Measurements from ENCODE around the gene ARF5. TPM values are rescaled to one million over a fixed set of nuclear protein-coding genes. Genes with fewer than 3 reads are reported as not detected.

The ARF5 gene
- total RNA-seq, 4 donors from 2014 or later = 117 to 180 (median 147) TPM

GRCh38 chr7:127581716-127582115 is 6.5 kb upstream of the ARF5 start:
- no peak overlapping the region for H3K27ac ChIP-seq (replicated peaks in 1 of 4)
- peaks cover 14 to 53% (median 39%) of the 10 kb centered on the region in 4 donors for H3K36me3 ChIP-seq
- peaks cover 51 to 78% (median 67%) of the 10 kb centered on the region in 4 donors for H3K4me1 ChIP-seq
- TF ChIP-seq POLR2A (IDR thresholded peaks at IDR 0.05; ENCODE audit: low read depth) (no peak), POLR2AphosphoS5 (IDR thresholded peaks at IDR 0.05) (no peak), EP300 (IDR thresholded peaks at IDR 0.05) (no peak)
- TF ChIP-seq, protein P1, sequence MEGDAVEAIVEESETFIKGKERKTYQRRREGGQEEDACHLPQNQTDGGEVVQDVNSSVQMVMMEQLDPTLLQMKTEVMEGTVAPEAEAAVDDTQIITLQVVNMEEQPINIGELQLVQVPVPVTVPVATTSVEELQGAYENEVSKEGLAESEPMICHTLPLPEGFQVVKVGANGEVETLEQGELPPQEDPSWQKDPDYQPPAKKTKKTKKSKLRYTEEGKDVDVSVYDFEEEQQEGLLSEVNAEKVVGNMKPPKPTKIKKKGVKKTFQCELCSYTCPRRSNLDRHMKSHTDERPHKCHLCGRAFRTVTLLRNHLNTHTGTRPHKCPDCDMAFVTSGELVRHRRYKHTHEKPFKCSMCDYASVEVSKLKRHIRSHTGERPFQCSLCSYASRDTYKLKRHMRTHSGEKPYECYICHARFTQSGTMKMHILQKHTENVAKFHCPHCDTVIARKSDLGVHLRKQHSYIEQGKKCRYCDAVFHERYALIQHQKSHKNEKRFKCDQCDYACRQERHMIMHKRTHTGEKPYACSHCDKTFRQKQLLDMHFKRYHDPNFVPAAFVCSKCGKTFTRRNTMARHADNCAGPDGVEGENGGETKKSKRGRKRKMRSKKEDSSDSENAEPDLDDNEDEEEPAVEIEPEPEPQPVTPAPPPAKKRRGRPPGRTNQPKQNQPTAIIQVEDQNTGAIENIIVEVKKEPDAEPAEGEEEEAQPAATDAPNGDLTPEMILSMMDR (IDR thresholded peaks at IDR 0.05) = no peak
- no peak for DNase-seq (ENCODE audit: extremely low spot score)
- intact Hi-C loops (cut with DNase I) = no loop called here
- no peaks in the 10 kb centered on the region for H3K9me3 ChIP-seq
- no peaks in the 10 kb centered on the region for H3K27me3 ChIP-seq
- no peak overlapping the region for H3K4me3 ChIP-seq
- WGBS = 92% methylated on average over 1 of the region's 1 CpG

- no peak for DNase-seq (ENCODE audit: extremely low spot score)
- intact Hi-C loops (cut with DNase I) = no loop called here
- WGBS = 91% methylated on average over 9 of the region's 14 CpGs
These were observed 5.8 kb upstream of the ARF5 start for GRCh38 chr7:127582361-127582760.

GRCh38 chr7:127584648-127585043 is 3.6 kb upstream of the ARF5 start:
- no peaks in the 10 kb centered on the region for H3K27me3 ChIP-seq
- DNase-seq (ENCODE audit: extremely low spot score) = no peak
- peak overlapping the region; percentile 86 to 97 (median 87) for H3K27ac ChIP-seq (replicated peaks in 1 of 4)
- H3K36me3 ChIP-seq = peaks cover 14 to 43% (median 35%) of the 10 kb centered on the region in 4 donors
- H3K9me3 ChIP-seq = no peaks in the 10 kb centered on the region
- peaks cover 54 to 79% (median 70%) of the 10 kb centered on the region in 4 donors for H3K4me1 ChIP-seq
- H3K4me3 ChIP-seq = peak overlapping the region; percentile 60 to 97 (median 84)
- intact Hi-C loops (cut with DNase I) = loop anchor here (2.0 kb wide), 2 partner anchors 68 to 192 kb away; partner anchors contain the start of genes SND1 and ZNF800
- WGBS = 35% methylated on average over 9 of the region's 12 CpGs
- TF ChIP-seq EP300 (IDR thresholded peaks at IDR 0.05) (no peak), POLR2AphosphoS5 (IDR thresholded peaks at IDR 0.05) (no peak), POLR2A (IDR thresholded peaks at IDR 0.05; ENCODE audit: low read depth) (no peak)
- TF ChIP-seq, protein P1 (IDR thresholded peaks at IDR 0.05) = no peak

More at GRCh38 chr7:127582361-127582760, 5.8 kb upstream of the ARF5 start:
- no peak for TF ChIP-seq EP300 (IDR thresholded peaks at IDR 0.05)
- TF ChIP-seq, protein P1 (IDR thresholded peaks at IDR 0.05) = no peak
- TF ChIP-seq POLR2A (IDR thresholded peaks at IDR 0.05; ENCODE audit: low read depth) = no peak
- no peak for TF ChIP-seq POLR2AphosphoS5 (IDR thresholded peaks at IDR 0.05)
- no peak overlapping the region for H3K27ac ChIP-seq (replicated peaks in 1 of 4)
- no peaks in the 10 kb centered on the region for H3K9me3 ChIP-seq
- no peaks in the 10 kb centered on the region for H3K27me3 ChIP-seq
- peak overlapping the region in 1 of 4 donors; percentile 17 for H3K4me3 ChIP-seq
- peaks cover 51 to 81% (median 70%) of the 10 kb centered on the region in 4 donors for H3K4me1 ChIP-seq
- H3K36me3 ChIP-seq = peaks cover 14 to 51% (median 39%) of the 10 kb centered on the region in 4 donors

GRCh38 chr7:127585044-127585953 is 2.9 kb upstream of the ARF5 start, which contains the start of gene GCC1:
Gene GCC1, minus strand, starts transcription at chr7:127585596. Its CDS starts 414 bp downstream, at chr7:127585182.
- Histone ChIP-seq H3K36me3 (peaks cover 15 to 43% (median 38%) of the 10 kb centered on the region in 4 donors), H3K4me1 (peaks cover 54 to 81% (median 73%) of the 10 kb centered on the region in 4 donors), H3K27me3 (no peaks in the 10 kb centered on the region), H3K4me3 (peak within 1 kb of the TSS; percentile 60 to 97 (median 84)), H3K27ac (replicated peaks in 1 of 4) (peak within 1 kb of the TSS; percentile 86 to 97 (median 87)), H3K9me3 (no peaks in the 10 kb centered on the region)
- peak; percentile 98 for DNase-seq (ENCODE audit: extremely low spot score)
- TF ChIP-seq POLR2AphosphoS5 (IDR thresholded peaks at IDR 0.05) (peak; percentile 98 to 99), POLR2A (IDR thresholded peaks at IDR 0.05; ENCODE audit: low read depth) (peak; percentile 70)
- TF ChIP-seq, protein P1 (IDR thresholded peaks at IDR 0.05) = no peak
- intact Hi-C loops (cut with DNase I) = loop anchor here (2.0 kb wide), 2 partner anchors 68 to 192 kb away; partner anchors contain the start of genes SND1 and ZNF800
- WGBS = under 1% methylated on average over 51 of the region's 78 CpGs

Measured in esophagus muscularis mucosa (tissue), 4 donors.